GM12878 (cell line): ENCODE measurements around the gene SMIM13. TPM values are rescaled to one million over a fixed set of nuclear protein-coding genes. Genes with fewer than 3 reads are reported as not detected.

Source experiments
- CBX3 ChIP-seq: fragments of 200-600 bp; sonication (generic); IDR thresholded peaks from 2 replicates; pipeline ENCODE4 v1.6.1; 2016; ENCODE audit warnings: low read depth, borderline replicate concordance
- CREM ChIP-seq: IDR thresholded peaks from 2 replicates; pipeline ENCODE4 v1.6.1; 2014; ENCODE audit warnings: antibody characterized with exemption, low read depth
- FOXM1 ChIP-seq: IDR thresholded peaks from 2 replicates; pipeline ENCODE4 v1.6.1; 2012; ENCODE audit warnings: low read depth, mild to moderate bottlenecking, inconsistent platforms, low read length, moderate library complexity
- HCFC1 ChIP-seq: fragments of 150-350 bp; IDR thresholded peaks from 2 replicates; pipeline ENCODE4 v1.6.1; 2014; ENCODE audit warnings: low read length
- JUNB ChIP-seq: IDR thresholded peaks from 2 replicates; pipeline ENCODE4 v1.6.1; 2016; ENCODE audit warnings: antibody characterized with exemption, mild to moderate bottlenecking
- JUND ChIP-seq: IDR thresholded peaks from 2 replicates; pipeline ENCODE4 v1.6.1; 2012; ENCODE audit warnings: low read depth, mild to moderate bottlenecking, low read length, improper control_type of control experiment, moderate library complexity
- KAT2A ChIP-seq: conservative IDR thresholded peaks from 2 replicates; pipeline ENCODE4 v1.6.1; 2011; ENCODE audit warnings: low read depth, low read length; ENCODE audit not compliant: control insufficient read depth
- MYB ChIP-seq: fragments of 150-350 bp; IDR thresholded peaks from 2 replicates; pipeline ENCODE4 v1.6.1; 2014; ENCODE audit warnings: mild to moderate bottlenecking, low read depth, low read length, borderline replicate concordance
- NBN ChIP-seq: fragments of 450-650 bp; IDR thresholded peaks from 2 replicates; pipeline ENCODE4 v1.6.1; 2016
- NFYA ChIP-seq: IDR thresholded peaks from 2 replicates; pipeline ENCODE4 v1.6.1; 2011; ENCODE audit warnings: low read depth, mild to moderate bottlenecking, low read length, improper control_type of control experiment, borderline replicate concordance
- NRF1 ChIP-seq: conservative IDR thresholded peaks from 2 replicates; pipeline ENCODE4 v1.6.1; 2011; ENCODE audit warnings: mild to moderate bottlenecking, low read depth, low read length, improper control_type of control experiment
- RBBP5 ChIP-seq: fragments of 200-600 bp; sonication (generic); conservative IDR thresholded peaks from 2 replicates; pipeline ENCODE4 v1.6.1; 2016
- SREBF2 ChIP-seq: IDR thresholded peaks from 2 replicates; pipeline ENCODE4 v1.6.1; 2012; ENCODE audit warnings: mild to moderate bottlenecking, low read length
- SRF ChIP-seq, 2 experiments: IDR thresholded peaks; 2 replicates each; pipeline ENCODE4 v1.6.1; 2011; ENCODE audit warnings: low read depth in 2 of 2, low read length in 2 of 2, mild to moderate bottlenecking in 1 of 2, moderate library complexity in 1 of 2
- YBX1 ChIP-seq: fragments of 450-650 bp; IDR thresholded peaks from 2 replicates; pipeline ENCODE4 v1.6.1; 2016; ENCODE audit warnings: antibody characterized with exemption
- ZNF274 ChIP-seq: IDR thresholded peaks from one replicate; pipeline ENCODE4 v1.8.0; 2011; ENCODE audit not compliant: insufficient read length, insufficient read depth
- ZZZ3 ChIP-seq: IDR thresholded peaks from 2 replicates; pipeline ENCODE4 v1.6.1; 2011; ENCODE audit warnings: low read depth; ENCODE audit not compliant: control insufficient read depth, insufficient read length
- polyA plus RNA-seq, 11 experiments: library from polyadenylated mRNA; depleted of rRNA in 4 of 11; unstranded in 6 of 11; stranded (reverse) in 5 of 11; fragments of >200 nt; fragmentation: Nextera tagmentation in 4 of 11; fragmentation: Illumina TruSeq in 1 of 11; extraction: Ambion mirVana in 4 of 11; extraction: Trizol in 1 of 11; gene quantifications; 1 replicate in 1 of 11; 2 replicates in 10 of 11; pipeline versions ENCODE4 v1.2.1 to v1.2.3, GENCODE V29; 2011 to 2016; ENCODE audit warnings: inconsistent platforms in 2 of 11, missing spikeins in 2 of 11, low read depth in 1 of 11
- total RNA-seq, 4 experiments: library from RNA; depleted of rRNA in 3 of 4; stranded (reverse); fragments of >200 nt in 3 of 4; fragmentation: Illumina TruSeq in 1 of 4; extraction: Trizol in 1 of 4; gene quantifications; 2 replicates each; pipeline versions ENCODE4 v1.2.1 to v1.2.3, GENCODE V29; 2013 to 2021
- TF ChIP-seq, protein P1 (sequence below): IDR thresholded peaks from 2 replicates; pipeline ENCODE4 v1.6.1; 2012; ENCODE audit warnings: low read depth, low read length, improper control_type of control experiment
- TF ChIP-seq, protein P2 (sequence below): fragments of 450-650 bp; IDR thresholded peaks from 2 replicates; pipeline ENCODE4 v1.6.1; 2017; ENCODE audit warnings: mild to moderate bottlenecking
- TF ChIP-seq, protein P3 (sequence below): fragments of 450-650 bp; IDR thresholded peaks from 2 replicates; pipeline ENCODE4 v1.6.1; 2016; ENCODE audit warnings: mild to moderate bottlenecking
- TF ChIP-seq, protein P4 (sequence below): IDR thresholded peaks from 2 replicates; pipeline ENCODE4 v1.6.1; 2012; ENCODE audit warnings: low read length, inconsistent platforms
- TF ChIP-seq, protein P5 (sequence below): fragments of 450-650 bp; formaldehyde crosslinking; IDR thresholded peaks from 2 replicates; pipeline ENCODE4 v1.5.0; 2022; ENCODE audit warnings: mild to moderate bottlenecking, missing genetic modification characterization

SMIM13 gene
- total and polyA plus RNA-seq, 10 of the 15 experiments (the other 5 are each of a cell fraction or from before 2014, with no cell fraction given): 2.0 to 8.5 (median 4.7) TPM

DNA sequence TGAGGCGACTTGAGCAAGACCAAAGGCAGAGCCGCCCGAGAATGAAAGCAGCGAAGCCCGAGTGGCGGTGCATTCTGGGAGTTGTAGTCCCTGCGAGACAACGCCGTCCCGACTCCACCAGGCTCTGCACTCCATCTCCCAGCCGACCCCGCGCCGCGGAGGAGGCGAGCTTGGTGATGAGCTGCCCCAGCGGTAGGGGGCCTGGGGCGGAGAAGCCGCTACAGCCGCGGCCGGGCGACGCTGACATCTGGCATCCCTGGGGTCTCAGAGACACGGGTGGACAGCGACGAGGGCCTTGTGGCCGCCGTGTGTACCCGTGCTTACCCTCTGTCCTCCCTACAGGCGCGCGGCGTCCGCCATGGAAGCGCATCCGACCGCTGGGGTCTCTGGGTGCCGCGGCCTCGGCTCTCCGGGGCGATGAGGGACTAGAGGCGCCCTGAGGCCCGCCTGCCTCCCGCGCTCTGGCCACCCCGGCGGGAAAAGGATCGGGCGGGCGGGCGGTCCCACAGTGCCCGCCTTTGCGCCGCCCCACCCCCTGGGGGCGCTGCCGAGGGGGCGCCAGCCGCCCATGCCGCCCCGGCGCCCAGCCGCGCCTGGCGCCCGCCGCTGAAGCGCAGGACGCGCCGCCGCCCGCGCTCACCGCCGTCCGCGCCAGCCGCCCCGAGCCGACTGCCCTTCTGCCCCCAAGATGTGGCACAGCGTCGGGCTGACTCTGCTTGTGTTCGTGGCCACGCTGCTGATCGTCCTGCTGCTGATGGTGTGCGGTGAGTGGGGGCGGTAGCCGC is at the start of gene SMIM13 (continued):
- TF ChIP-seq, protein P1, sequence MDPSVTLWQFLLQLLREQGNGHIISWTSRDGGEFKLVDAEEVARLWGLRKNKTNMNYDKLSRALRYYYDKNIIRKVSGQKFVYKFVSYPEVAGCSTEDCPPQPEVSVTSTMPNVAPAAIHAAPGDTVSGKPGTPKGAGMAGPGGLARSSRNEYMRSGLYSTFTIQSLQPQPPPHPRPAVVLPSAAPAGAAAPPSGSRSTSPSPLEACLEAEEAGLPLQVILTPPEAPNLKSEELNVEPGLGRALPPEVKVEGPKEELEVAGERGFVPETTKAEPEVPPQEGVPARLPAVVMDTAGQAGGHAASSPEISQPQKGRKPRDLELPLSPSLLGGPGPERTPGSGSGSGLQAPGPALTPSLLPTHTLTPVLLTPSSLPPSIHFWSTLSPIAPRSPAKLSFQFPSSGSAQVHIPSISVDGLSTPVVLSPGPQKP: no peak
- TF ChIP-seq CREM: peak; percentile 80
- TF ChIP-seq HCFC1: peak; percentile 97
- no peak for TF ChIP-seq MYB
- TF ChIP-seq, protein P2, sequence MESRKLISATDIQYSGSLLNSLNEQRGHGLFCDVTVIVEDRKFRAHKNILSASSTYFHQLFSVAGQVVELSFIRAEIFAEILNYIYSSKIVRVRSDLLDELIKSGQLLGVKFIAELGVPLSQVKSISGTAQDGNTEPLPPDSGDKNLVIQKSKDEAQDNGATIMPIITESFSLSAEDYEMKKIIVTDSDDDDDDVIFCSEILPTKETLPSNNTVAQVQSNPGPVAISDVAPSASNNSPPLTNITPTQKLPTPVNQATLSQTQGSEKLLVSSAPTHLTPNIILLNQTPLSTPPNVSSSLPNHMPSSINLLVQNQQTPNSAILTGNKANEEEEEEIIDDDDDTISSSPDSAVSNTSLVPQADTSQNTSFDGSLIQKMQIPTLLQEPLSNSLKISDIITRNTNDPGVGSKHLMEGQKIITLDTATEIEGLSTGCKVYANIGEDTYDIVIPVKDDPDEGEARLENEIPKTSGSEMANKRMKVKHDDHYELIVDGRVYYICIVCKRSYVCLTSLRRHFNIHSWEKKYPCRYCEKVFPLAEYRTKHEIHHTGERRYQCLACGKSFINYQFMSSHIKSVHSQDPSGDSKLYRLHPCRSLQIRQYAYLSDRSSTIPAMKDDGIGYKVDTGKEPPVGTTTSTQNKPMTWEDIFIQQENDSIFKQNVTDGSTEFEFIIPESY: no peak
- no peak for TF ChIP-seq CBX3
- TF ChIP-seq NRF1: no peak
- TF ChIP-seq, protein P3, sequence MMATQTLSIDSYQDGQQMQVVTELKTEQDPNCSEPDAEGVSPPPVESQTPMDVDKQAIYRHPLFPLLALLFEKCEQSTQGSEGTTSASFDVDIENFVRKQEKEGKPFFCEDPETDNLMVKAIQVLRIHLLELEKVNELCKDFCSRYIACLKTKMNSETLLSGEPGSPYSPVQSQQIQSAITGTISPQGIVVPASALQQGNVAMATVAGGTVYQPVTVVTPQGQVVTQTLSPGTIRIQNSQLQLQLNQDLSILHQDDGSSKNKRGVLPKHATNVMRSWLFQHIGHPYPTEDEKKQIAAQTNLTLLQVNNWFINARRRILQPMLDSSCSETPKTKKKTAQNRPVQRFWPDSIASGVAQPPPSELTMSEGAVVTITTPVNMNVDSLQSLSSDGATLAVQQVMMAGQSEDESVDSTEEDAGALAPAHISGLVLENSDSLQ: peak; percentile 54; the same call in 1 of the 2 replicates
- no peak for TF ChIP-seq KAT2A
- TF ChIP-seq, protein P4, sequence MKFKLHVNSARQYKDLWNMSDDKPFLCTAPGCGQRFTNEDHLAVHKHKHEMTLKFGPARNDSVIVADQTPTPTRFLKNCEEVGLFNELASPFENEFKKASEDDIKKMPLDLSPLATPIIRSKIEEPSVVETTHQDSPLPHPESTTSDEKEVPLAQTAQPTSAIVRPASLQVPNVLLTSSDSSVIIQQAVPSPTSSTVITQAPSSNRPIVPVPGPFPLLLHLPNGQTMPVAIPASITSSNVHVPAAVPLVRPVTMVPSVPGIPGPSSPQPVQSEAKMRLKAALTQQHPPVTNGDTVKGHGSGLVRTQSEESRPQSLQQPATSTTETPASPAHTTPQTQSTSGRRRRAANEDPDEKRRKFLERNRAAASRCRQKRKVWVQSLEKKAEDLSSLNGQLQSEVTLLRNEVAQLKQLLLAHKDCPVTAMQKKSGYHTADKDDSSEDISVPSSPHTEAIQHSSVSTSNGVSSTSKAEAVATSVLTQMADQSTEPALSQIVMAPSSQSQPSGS: no peak
- no peak for TF ChIP-seq SRF (IDR thresholded peaks at IDR 0.05; ENCODE audit: low read depth in 2 of 2, low read length in 2 of 2)
- no peak; the same call in 1 of the 2 replicates for TF ChIP-seq NBN
- no peak for TF ChIP-seq YBX1
- TF ChIP-seq FOXM1: no peak
- TF ChIP-seq JUND: no peak
- TF ChIP-seq, protein P5, sequence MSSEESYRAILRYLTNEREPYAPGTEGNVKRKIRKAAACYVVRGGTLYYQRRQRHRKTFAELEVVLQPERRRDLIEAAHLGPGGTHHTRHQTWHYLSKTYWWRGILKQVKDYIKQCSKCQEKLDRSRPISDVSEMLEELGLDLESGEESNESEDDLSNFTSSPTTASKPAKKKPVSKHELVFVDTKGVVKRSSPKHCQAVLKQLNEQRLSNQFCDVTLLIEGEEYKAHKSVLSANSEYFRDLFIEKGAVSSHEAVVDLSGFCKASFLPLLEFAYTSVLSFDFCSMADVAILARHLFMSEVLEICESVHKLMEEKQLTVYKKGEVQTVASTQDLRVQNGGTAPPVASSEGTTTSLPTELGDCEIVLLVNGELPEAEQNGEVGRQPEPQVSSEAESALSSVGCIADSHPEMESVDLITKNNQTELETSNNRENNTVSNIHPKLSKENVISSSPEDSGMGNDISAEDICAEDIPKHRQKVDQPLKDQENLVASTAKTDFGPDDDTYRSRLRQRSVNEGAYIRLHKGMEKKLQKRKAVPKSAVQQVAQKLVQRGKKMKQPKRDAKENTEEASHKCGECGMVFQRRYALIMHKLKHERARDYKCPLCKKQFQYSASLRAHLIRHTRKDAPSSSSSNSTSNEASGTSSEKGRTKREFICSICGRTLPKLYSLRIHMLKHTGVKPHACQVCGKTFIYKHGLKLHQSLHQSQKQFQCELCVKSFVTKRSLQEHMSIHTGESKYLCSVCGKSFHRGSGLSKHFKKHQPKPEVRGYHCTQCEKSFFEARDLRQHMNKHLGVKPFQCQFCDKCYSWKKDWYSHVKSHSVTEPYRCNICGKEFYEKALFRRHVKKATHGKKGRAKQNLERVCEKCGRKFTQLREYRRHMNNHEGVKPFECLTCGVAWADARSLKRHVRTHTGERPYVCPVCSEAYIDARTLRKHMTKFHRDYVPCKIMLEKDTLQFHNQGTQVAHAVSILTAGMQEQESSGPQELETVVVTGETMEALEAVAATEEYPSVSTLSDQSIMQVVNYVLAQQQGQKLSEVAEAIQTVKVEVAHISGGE (CRISPR knock-in tag): no peak
- no peak for TF ChIP-seq ZZZ3
- no peak for TF ChIP-seq ZNF274
- TF ChIP-seq SREBF2: no peak
- TF ChIP-seq RBBP5: no peak
- TF ChIP-seq JUNB: no peak
- no peak for TF ChIP-seq NFYA
